SIG-M5 (cell line): ENCODE results near the gene ENTPD6.

ENCODE experiments used
- DNase-seq: peaks from one replicate; lab custom pipeline; 2025; lab: John Stamatoyannopoulos, UW

ENTPD6 gene

GRCh38 chr20:25188218-25188617, 7.3 kb upstream of the ENTPD6 start:
- DNase-seq, result no peak

GRCh38 chr20:25191051-25191450, 4.5 kb upstream of the ENTPD6 start:
- DNase-seq, result no peak

GRCh38 chr20:25191689-25192088, 3.8 kb upstream of the ENTPD6 start:
- DNase-seq, result no peak

GRCh38 chr20:25193843-25194242, 1.7 kb upstream of the ENTPD6 start:
- DNase-seq, result no peak

- DNase-seq, result no peak
Observed at GRCh38 chr20:25194333-25194972, 1.1 kb upstream of the ENTPD6 start.

- no peak for DNase-seq
Observed at GRCh38 chr20:25195962-25196785, 662 bp downstream of the ENTPD6 start.

GRCh38 chr20:25196786-25197120, 1.2 kb downstream of the ENTPD6 start:
- no peak for DNase-seq

- no peak for DNase-seq
Observed at GRCh38 chr20:25197183-25197869, 1.8 kb downstream of the ENTPD6 start.

- no peak for DNase-seq
Observed at GRCh38 chr20:25197870-25198190, 2.3 kb downstream of the ENTPD6 start.

GRCh38 chr20:25198663-25199383, 3.3 kb downstream of the ENTPD6 start:
- DNase-seq, result no peak

- DNase-seq, result no peak
Observed at GRCh38 chr20:25199473-25200260, 4.2 kb downstream of the ENTPD6 start.

- DNase-seq, result no peak
Observed at GRCh38 chr20:25203089-25203488, 7.6 kb downstream of the ENTPD6 start.

GRCh38 chr20:25203871-25204320, 8.4 kb downstream of the ENTPD6 start:
- DNase-seq, result no peak

- no peak for DNase-seq
Observed at GRCh38 chr20:25204550-25205276, 9.2 kb downstream of the ENTPD6 start.

GRCh38 chr20:25205277-25206062, 10.0 kb downstream of the ENTPD6 start:
- DNase-seq, result no peak

GRCh38 chr20:25206063-25206403, 10.5 kb downstream of the ENTPD6 start:
- DNase-seq, result no peak

- DNase-seq, result no peak
Observed at GRCh38 chr20:25206548-25206947, 11.0 kb downstream of the ENTPD6 start.

- no peak for DNase-seq
Observed at GRCh38 chr20:25207149-25207959, 11.8 kb downstream of the ENTPD6 start.

GRCh38 chr20:25207960-25208534, 12.5 kb downstream of the ENTPD6 start:
- DNase-seq, result no peak
